Colonic mucosa (tissue), 4 donors: ENCODE results near the gene CALML6. TPM values are rescaled to one million over a fixed set of nuclear protein-coding genes. Genes with fewer than 3 reads are reported as not detected.

Experiments used
- DNase-seq: peaks from one replicate; pipeline ENCODE4 v3.0.0-alpha.2; 2020
- H3K27ac ChIP-seq: fragments of 200-600 bp; one replicate; pipeline ENCODE4 v1.8.0; 2021
- H3K27me3 ChIP-seq: fragments of 200-600 bp; one replicate; pipeline ENCODE4 v1.8.0; 2021
- H3K36me3 ChIP-seq: fragments of 200-600 bp; one replicate; pipeline ENCODE4 v1.8.0; 2021
- H3K4me1 ChIP-seq: fragments of 200-600 bp; one replicate; pipeline ENCODE4 v1.8.0; 2021; ENCODE audit warnings: mild to moderate bottlenecking
- H3K4me3 ChIP-seq: fragments of 200-600 bp; one replicate; pipeline ENCODE4 v1.8.0; 2021
- H3K9ac ChIP-seq, 2 donors: one replicate each; pipeline ENCODE4 v1.7.0; 2013; ENCODE audit warnings: control low read depth in 2 of 2, low read depth in 2 of 2, low read length in 2 of 2
- H3K9me3 ChIP-seq: fragments of 200-600 bp; one replicate; pipeline ENCODE4 v1.8.0; 2021
- intact Hi-C: fragments of 100-400 bp; cut with DNase I; formaldehyde crosslinking; loops from one replicate; pipeline ENCODE4 v1.14.1; 2022
- total RNA-seq, 2 donors: library from RNA; stranded (reverse); fragmentation: NEBNext Ultra II Directional in 1 of 2; extraction: Animal tissue kit (Norgen Biotek cat#: 25700) in 1 of 2; gene quantifications; one replicate each; pipeline ENCODE4 v1.2.1, GENCODE V29; 2021
- TF ChIP-seq, protein P1 (sequence below): fragments of 200-600 bp; IDR thresholded peaks from one replicate; pipeline ENCODE4 v1.8.0; 2022; ENCODE audit warnings: antibody characterized with exemption, mild to moderate bottlenecking
- donor health status: healthy.
- donor health status: DM: no; HTN: no; CAD: no.
- donor health status: DM: no; HTN: no; CAD: no.

CALML6 gene
- total RNA-seq, 2 donors from 2014 or later: 0.17 TPM; not detected in 1

DNA sequence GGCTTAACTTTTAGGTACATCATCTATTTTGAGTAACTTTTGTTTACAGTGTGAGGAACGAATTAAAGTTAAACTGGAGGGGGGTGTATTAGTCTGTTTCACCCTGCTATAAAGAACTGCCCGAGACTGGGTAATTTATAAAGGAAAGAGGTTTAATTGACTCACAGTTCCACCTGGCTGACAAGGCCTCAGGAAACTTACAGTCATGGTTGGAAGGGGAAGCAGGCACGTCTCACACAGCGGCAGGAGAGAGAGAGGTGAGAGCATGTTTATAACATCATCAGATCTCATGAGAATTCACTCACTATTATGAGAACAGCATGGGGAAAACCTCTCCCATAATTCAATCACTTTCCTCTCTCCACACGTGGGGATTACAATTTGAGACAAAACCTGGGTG lies 35.9 kb downstream of the CALML6 start:
- Histone ChIP-seq H3K9ac (no peak overlapping the region), H3K27ac (no peak overlapping the region), H3K4me3 (no peak overlapping the region), H3K27me3 (no peaks in the 10 kb centered on the region), H3K36me3 (no peaks in the 10 kb centered on the region), H3K9me3 (no peaks in the 10 kb centered on the region), H3K4me1 (no peaks in the 10 kb centered on the region)
- intact Hi-C loops: no loop called here
- TF ChIP-seq, protein P1, sequence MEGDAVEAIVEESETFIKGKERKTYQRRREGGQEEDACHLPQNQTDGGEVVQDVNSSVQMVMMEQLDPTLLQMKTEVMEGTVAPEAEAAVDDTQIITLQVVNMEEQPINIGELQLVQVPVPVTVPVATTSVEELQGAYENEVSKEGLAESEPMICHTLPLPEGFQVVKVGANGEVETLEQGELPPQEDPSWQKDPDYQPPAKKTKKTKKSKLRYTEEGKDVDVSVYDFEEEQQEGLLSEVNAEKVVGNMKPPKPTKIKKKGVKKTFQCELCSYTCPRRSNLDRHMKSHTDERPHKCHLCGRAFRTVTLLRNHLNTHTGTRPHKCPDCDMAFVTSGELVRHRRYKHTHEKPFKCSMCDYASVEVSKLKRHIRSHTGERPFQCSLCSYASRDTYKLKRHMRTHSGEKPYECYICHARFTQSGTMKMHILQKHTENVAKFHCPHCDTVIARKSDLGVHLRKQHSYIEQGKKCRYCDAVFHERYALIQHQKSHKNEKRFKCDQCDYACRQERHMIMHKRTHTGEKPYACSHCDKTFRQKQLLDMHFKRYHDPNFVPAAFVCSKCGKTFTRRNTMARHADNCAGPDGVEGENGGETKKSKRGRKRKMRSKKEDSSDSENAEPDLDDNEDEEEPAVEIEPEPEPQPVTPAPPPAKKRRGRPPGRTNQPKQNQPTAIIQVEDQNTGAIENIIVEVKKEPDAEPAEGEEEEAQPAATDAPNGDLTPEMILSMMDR: no peak
- DNase-seq: no peak

DNA sequence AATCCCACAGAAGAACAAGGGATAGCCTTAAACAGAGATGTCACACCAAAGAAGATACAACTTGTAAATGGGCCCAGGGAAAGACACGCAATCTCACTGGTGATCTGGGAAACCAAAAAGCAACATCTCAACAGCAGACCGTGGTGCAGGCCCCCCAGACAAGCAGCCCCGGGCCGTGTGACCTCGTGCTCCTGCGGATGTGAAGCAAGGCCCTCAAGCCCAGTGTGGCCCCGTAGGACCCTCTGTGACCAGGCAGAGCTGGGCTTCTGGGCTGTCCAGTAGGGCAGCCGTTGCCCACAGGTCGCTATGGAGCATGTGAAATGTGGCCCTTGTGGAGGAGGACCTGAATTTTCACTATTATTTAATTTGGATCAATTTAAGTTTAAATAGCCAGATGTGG lies 39.0 kb downstream of the CALML6 start:
- Histone ChIP-seq H3K27ac (no peak overlapping the region), H3K9me3 (no peaks in the 10 kb centered on the region), H3K27me3 (no peaks in the 10 kb centered on the region), H3K36me3 (no peaks in the 10 kb centered on the region), H3K9ac (no peak overlapping the region), H3K4me3 (no peak overlapping the region), H3K4me1 (no peaks in the 10 kb centered on the region)
- intact Hi-C loops: no loop called here
- no peak for DNase-seq
- TF ChIP-seq, protein P1: no peak

DNA sequence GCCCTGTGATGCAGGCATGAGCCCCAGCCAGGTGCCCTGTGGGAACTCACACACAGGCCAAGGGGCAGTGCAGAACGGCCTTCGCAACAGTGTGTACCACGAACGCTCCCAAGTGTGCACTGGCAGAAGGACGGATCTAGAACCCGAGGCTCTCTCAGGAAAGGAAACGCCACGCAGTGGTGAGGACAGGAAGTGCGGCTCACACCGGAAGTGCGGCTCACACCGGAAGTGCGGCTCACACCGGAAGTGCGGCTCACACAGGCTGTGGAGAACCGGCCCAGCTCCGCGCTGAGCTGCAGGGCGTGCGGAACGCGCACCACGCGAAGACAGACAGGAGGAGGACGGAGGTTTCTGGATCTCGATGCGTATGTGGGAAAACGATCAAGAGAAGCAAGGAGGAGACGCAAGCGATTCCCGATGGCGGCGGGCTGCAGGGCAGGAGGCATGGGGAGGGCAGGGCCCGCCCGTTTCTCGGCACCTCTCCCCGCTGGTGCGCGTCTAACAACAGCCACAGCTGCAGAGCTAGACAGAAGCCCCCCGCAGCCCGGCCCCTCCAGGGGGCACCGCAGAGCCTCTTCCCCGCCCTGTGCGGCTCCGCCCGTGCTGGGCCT lies 39.9 kb downstream of the CALML6 start:
- no peak overlapping the region for H3K27ac ChIP-seq
- H3K9ac ChIP-seq: no peak overlapping the region
- no peaks in the 10 kb centered on the region for H3K27me3 ChIP-seq
- TF ChIP-seq, protein P1: no peak
- H3K4me1 ChIP-seq: no peaks in the 10 kb centered on the region
- no peaks in the 10 kb centered on the region for H3K36me3 ChIP-seq
- H3K4me3 ChIP-seq: no peak overlapping the region
- no peak for DNase-seq
- no peaks in the 10 kb centered on the region for H3K9me3 ChIP-seq
- intact Hi-C loops: no loop called here

DNA sequence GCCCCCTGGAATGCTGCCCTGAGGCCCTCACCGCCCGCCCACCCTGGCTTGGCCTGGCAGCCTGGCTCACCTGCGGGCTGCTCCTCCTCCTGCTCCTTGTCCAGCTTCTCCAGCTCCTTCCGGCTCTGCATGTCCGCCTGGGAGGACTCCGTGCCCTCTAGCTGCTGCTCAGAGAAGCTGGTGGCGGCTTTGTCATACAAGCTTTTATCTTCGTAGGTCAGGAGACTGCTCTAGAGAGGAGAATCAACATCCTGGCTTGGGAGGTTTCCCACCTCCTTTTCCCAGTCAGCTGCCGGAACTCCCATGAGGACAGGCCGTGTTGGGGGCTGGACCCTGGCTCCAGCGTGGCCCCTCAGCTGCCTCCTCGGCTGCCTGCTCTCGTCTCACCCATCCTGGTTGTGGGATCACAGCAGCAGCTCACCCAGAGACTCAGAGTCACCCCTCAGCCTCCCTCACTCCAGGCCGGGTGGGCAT lies 40.6 kb downstream of the CALML6 start:
- intact Hi-C loops: no loop called here
- no peaks in the 10 kb centered on the region for H3K4me1 ChIP-seq
- H3K9ac ChIP-seq: no peak overlapping the region
- TF ChIP-seq, protein P1: no peak
- DNase-seq: no peak
- H3K9me3 ChIP-seq: no peaks in the 10 kb centered on the region
- H3K27ac ChIP-seq: no peak overlapping the region
- no peaks in the 10 kb centered on the region for H3K36me3 ChIP-seq
- H3K4me3 ChIP-seq: no peak overlapping the region
- no peaks in the 10 kb centered on the region for H3K27me3 ChIP-seq

DNA sequence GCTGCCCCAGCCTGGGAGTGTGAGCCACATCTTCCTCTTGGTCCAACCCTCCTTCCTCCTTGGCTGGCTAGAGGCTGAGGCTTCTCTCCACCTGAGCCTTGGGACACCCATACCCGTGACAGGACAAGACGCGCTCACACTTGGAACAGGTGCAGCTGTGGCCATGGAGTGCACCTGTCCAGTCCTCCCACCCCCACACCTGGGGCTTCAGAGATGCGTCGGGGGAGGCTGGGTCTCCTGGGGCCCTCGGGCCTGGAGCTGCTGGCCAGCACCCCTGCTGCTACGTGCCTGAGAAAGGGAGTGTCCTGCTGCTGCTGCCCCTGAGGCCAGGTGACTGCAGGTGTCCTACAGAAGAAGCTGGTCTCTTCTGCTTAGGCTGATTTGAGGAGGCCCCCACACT lies 41.0 kb downstream of the CALML6 start:
- no peak for DNase-seq
- Histone ChIP-seq H3K4me1 (no peaks in the 10 kb centered on the region), H3K4me3 (no peak overlapping the region), H3K9me3 (no peaks in the 10 kb centered on the region), H3K9ac (no peak overlapping the region), H3K27ac (no peak overlapping the region), H3K27me3 (no peaks in the 10 kb centered on the region), H3K36me3 (no peaks in the 10 kb centered on the region)
- intact Hi-C loops: no loop called here
- TF ChIP-seq, protein P1: no peak
